Adrenal gland (tissue), 5 donors: ENCODE results near the gene TATDN2.

ENCODE experiments used
- POLR2A ChIP-seq, 2 donors: fragments of 450-650 bp; IDR thresholded peaks; one replicate each; pipeline ENCODE4 v1.6.1; 2017; ENCODE audit warnings: antibody characterized with exemption in 2 of 2, mild to moderate bottlenecking in 2 of 2, moderate library complexity in 1 of 2
- TF ChIP-seq, protein P1 (sequence below), 6 experiments: fragments of 450-650 bp in 4 of 6; fragments of 200-600 bp in 2 of 6; sonication (generic) in 1 of 6; IDR thresholded peaks; 1 replicate in 5 of 6; 2 replicates in 1 of 6; pipeline versions ENCODE4 v1.5.1 to v1.8.0; 2016 to 2021; ENCODE audit warnings: antibody characterized with exemption in 6 of 6, mild to moderate bottlenecking in 2 of 6, moderate library complexity in 1 of 6
- donor health status: DM: no; HTN: no; CAD: no.

DNA sequence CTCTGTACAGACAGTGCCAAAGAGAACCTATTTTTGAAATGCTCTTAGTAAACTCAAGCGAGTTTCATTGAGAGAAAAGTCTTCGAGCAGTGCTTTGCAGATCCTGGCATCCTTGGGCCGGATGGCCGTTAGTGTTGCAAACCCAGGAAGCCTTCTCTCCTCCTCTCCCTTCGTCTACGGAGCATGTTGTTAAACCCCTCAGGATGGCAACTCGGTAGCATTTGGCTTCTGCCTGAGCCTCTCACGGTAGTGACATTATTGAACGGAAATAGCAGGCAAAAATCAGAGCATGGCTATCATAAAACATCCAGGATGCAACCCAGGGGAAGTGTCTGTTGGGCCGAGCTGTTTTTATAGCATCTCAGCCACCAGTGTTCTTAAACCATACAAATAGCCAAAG, 79.3 kb downstream of the TATDN2 start:
- TF ChIP-seq, protein P1, sequence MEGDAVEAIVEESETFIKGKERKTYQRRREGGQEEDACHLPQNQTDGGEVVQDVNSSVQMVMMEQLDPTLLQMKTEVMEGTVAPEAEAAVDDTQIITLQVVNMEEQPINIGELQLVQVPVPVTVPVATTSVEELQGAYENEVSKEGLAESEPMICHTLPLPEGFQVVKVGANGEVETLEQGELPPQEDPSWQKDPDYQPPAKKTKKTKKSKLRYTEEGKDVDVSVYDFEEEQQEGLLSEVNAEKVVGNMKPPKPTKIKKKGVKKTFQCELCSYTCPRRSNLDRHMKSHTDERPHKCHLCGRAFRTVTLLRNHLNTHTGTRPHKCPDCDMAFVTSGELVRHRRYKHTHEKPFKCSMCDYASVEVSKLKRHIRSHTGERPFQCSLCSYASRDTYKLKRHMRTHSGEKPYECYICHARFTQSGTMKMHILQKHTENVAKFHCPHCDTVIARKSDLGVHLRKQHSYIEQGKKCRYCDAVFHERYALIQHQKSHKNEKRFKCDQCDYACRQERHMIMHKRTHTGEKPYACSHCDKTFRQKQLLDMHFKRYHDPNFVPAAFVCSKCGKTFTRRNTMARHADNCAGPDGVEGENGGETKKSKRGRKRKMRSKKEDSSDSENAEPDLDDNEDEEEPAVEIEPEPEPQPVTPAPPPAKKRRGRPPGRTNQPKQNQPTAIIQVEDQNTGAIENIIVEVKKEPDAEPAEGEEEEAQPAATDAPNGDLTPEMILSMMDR (IDR thresholded peaks at IDR 0.05) = no peak
- TF ChIP-seq POLR2A (IDR thresholded peaks at IDR 0.05) = no peak
